ENCODE results near the gene CENPP. TPM values are rescaled to one million over a fixed set of nuclear protein-coding genes. Genes with fewer than 3 reads are reported as not detected.

Gene CENPP
- total and polyA plus RNA-seq, 4 donors: 0.62 to 8.7 (median 1.3) TPM

GRCh38 chr9:92488681-92489550 is 163.2 kb downstream of the CENPP start:
- Histone ChIP-seq H3K27ac (ENCODE audit: low read depth in 1 of 2, low read length in 2 of 2) (no peak overlapping the region), H3K27me3 (ENCODE audit: control insufficient read depth in 4 of 4, insufficient read depth in 4 of 4, low read length in 3 of 4) (no peaks in the 10 kb centered on the region), H3K9ac (ENCODE audit: low read depth in 1 of 2, low read length in 2 of 2) (no peak overlapping the region), H3K4me1 (ENCODE audit: control insufficient read depth in 4 of 4, insufficient read depth in 4 of 4, low read length in 3 of 4) (no peaks in the 10 kb centered on the region), H3K36me3 (ENCODE audit: control insufficient read depth in 4 of 4, insufficient read depth in 3 of 4, low read depth in 1 of 4, low read length in 3 of 4) (no peaks in the 10 kb centered on the region), H3K9me3 (ENCODE audit: control insufficient read depth in 4 of 4, low read length in 3 of 4) (no peaks in the 10 kb centered on the region), H3K4me3 (ENCODE audit: low read depth in 1 of 3, low read length in 3 of 3) (no peak overlapping the region)
- WGBS: 85% methylated on average over 4 of the region's 4 CpGs
- TF ChIP-seq HNF4G (IDR thresholded peaks at IDR 0.05): no peak
- no peak for TF ChIP-seq EGR1 (IDR thresholded peaks at IDR 0.05; ENCODE audit: low read depth in 2 of 2)
- no peak for TF ChIP-seq SP1 (IDR thresholded peaks at IDR 0.05)
- no peak for TF ChIP-seq YY1 (IDR thresholded peaks at IDR 0.05)
- TF ChIP-seq, protein P1, sequence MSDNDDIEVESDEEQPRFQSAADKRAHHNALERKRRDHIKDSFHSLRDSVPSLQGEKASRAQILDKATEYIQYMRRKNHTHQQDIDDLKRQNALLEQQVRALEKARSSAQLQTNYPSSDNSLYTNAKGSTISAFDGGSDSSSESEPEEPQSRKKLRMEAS (IDR thresholded peaks at IDR 0.05): no peak
- no peak for TF ChIP-seq RXRA (IDR thresholded peaks at IDR 0.05)
- no peak for TF ChIP-seq FOXA1 (IDR thresholded peaks at IDR 0.05)
- TF ChIP-seq, protein P2, sequence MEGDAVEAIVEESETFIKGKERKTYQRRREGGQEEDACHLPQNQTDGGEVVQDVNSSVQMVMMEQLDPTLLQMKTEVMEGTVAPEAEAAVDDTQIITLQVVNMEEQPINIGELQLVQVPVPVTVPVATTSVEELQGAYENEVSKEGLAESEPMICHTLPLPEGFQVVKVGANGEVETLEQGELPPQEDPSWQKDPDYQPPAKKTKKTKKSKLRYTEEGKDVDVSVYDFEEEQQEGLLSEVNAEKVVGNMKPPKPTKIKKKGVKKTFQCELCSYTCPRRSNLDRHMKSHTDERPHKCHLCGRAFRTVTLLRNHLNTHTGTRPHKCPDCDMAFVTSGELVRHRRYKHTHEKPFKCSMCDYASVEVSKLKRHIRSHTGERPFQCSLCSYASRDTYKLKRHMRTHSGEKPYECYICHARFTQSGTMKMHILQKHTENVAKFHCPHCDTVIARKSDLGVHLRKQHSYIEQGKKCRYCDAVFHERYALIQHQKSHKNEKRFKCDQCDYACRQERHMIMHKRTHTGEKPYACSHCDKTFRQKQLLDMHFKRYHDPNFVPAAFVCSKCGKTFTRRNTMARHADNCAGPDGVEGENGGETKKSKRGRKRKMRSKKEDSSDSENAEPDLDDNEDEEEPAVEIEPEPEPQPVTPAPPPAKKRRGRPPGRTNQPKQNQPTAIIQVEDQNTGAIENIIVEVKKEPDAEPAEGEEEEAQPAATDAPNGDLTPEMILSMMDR (IDR thresholded peaks at IDR 0.05; ENCODE audit: low read depth, low read length, missing input control): no peak
- TF ChIP-seq GABPA (IDR thresholded peaks at IDR 0.05 in 1 of 2, conservative IDR thresholded peaks at IDR 0.05 in 1 of 2): no peak
- TF ChIP-seq RAD21 (IDR thresholded peaks at IDR 0.05): no peak
- TF ChIP-seq JUND (IDR thresholded peaks at IDR 0.05): no peak
- TF ChIP-seq, protein P3, sequence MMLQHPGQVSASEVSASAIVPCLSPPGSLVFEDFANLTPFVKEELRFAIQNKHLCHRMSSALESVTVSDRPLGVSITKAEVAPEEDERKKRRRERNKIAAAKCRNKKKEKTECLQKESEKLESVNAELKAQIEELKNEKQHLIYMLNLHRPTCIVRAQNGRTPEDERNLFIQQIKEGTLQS (IDR thresholded peaks at IDR 0.05): no peak
- TF ChIP-seq FOXA2 (IDR thresholded peaks at IDR 0.05): no peak
- TF ChIP-seq, protein P4, sequence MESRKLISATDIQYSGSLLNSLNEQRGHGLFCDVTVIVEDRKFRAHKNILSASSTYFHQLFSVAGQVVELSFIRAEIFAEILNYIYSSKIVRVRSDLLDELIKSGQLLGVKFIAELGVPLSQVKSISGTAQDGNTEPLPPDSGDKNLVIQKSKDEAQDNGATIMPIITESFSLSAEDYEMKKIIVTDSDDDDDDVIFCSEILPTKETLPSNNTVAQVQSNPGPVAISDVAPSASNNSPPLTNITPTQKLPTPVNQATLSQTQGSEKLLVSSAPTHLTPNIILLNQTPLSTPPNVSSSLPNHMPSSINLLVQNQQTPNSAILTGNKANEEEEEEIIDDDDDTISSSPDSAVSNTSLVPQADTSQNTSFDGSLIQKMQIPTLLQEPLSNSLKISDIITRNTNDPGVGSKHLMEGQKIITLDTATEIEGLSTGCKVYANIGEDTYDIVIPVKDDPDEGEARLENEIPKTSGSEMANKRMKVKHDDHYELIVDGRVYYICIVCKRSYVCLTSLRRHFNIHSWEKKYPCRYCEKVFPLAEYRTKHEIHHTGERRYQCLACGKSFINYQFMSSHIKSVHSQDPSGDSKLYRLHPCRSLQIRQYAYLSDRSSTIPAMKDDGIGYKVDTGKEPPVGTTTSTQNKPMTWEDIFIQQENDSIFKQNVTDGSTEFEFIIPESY (IDR thresholded peaks at IDR 0.05): no peak
- TF ChIP-seq HNF4A (conservative IDR thresholded peaks at IDR 0.05): no peak
- no peak for DNase-seq (ENCODE audit: low spot score)

- Histone ChIP-seq H3K27me3 (ENCODE audit: control insufficient read depth in 4 of 4, insufficient read depth in 4 of 4, low read length in 3 of 4) (no peaks in the 10 kb centered on the region), H3K9me3 (ENCODE audit: control insufficient read depth in 4 of 4, low read length in 3 of 4) (no peaks in the 10 kb centered on the region), H3K9ac (ENCODE audit: low read depth in 1 of 2, low read length in 2 of 2) (no peak overlapping the region), H3K27ac (ENCODE audit: low read depth in 1 of 2, low read length in 2 of 2) (no peak overlapping the region), H3K4me1 (ENCODE audit: control insufficient read depth in 4 of 4, insufficient read depth in 4 of 4, low read length in 3 of 4) (no peaks in the 10 kb centered on the region), H3K36me3 (ENCODE audit: control insufficient read depth in 4 of 4, insufficient read depth in 3 of 4, low read depth in 1 of 4, low read length in 3 of 4) (no peaks in the 10 kb centered on the region), H3K4me3 (ENCODE audit: low read depth in 1 of 3, low read length in 3 of 3) (no peak overlapping the region)
- 80% methylated on average over 3 of the region's 3 CpGs for WGBS
- DNase-seq (ENCODE audit: low spot score): no peak
- TF ChIP-seq FOXA1 (IDR thresholded peaks at IDR 0.05) (no peak), HNF4G (IDR thresholded peaks at IDR 0.05) (no peak), FOXA2 (IDR thresholded peaks at IDR 0.05) (no peak), EGR1 (IDR thresholded peaks at IDR 0.05; ENCODE audit: low read depth in 2 of 2) (no peak), YY1 (IDR thresholded peaks at IDR 0.05) (no peak), NR2F2 (IDR thresholded peaks at IDR 0.05) (no peak), GABPA (IDR thresholded peaks at IDR 0.05 in 1 of 2, conservative IDR thresholded peaks at IDR 0.05 in 1 of 2) (no peak), RAD21 (IDR thresholded peaks at IDR 0.05) (no peak), RXRA (IDR thresholded peaks at IDR 0.05) (no peak), JUND (IDR thresholded peaks at IDR 0.05) (no peak)
- TF ChIP-seq, protein P5, sequence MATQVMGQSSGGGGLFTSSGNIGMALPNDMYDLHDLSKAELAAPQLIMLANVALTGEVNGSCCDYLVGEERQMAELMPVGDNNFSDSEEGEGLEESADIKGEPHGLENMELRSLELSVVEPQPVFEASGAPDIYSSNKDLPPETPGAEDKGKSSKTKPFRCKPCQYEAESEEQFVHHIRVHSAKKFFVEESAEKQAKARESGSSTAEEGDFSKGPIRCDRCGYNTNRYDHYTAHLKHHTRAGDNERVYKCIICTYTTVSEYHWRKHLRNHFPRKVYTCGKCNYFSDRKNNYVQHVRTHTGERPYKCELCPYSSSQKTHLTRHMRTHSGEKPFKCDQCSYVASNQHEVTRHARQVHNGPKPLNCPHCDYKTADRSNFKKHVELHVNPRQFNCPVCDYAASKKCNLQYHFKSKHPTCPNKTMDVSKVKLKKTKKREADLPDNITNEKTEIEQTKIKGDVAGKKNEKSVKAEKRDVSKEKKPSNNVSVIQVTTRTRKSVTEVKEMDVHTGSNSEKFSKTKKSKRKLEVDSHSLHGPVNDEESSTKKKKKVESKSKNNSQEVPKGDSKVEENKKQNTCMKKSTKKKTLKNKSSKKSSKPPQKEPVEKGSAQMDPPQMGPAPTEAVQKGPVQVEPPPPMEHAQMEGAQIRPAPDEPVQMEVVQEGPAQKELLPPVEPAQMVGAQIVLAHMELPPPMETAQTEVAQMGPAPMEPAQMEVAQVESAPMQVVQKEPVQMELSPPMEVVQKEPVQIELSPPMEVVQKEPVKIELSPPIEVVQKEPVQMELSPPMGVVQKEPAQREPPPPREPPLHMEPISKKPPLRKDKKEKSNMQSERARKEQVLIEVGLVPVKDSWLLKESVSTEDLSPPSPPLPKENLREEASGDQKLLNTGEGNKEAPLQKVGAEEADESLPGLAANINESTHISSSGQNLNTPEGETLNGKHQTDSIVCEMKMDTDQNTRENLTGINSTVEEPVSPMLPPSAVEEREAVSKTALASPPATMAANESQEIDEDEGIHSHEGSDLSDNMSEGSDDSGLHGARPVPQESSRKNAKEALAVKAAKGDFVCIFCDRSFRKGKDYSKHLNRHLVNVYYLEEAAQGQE (IDR thresholded peaks at IDR 0.05): no peak
- TF ChIP-seq, protein P4 (IDR thresholded peaks at IDR 0.05): no peak
These were observed 167.1 kb downstream of the CENPP start for GRCh38 chr9:92492781-92493401.
